ENCODE results near the gene NDRG4.

DNA sequence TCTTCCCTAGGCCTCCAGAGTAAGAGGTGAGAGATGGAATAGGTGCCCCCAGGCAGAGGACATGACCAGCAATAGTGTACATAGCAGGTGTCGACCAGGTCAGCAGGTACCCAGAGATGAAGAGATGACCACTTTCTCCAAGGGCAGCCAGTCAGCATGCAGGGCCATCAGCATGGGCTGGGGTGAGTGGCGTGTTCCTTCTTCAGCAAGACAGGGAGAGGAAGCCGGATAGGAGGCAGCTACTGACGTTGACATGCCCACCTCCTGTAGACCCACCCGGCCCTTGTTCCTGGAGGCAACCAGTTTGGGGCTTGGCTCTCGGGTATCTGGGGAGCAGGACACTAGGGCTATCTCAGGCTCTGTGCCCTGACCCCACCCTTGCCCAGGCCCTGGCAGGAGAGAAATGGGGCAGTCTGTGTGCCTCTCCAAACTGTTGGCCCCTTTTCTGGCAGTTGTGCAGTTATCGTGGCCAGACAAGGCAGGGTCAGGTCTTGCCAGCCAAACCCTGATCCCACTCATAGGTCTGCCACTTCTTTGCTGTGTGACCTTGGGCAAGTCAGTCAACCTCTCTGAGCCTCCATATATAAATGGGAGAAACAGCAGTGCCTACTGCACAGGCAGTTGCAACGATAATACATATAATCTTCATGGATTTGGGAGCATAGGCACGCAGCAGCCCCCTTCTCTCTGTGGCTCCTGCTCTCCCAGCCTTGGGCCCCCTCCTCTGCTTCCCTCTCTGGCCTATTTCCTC lies 1.4 kb upstream of the NDRG4 start:
- TF ChIP-seq POLR2AphosphoS5 (IDR thresholded peaks at IDR 0.05; ENCODE audit: low read depth) (no peak), EZH2 (IDR thresholded peaks at IDR 0.05; ENCODE audit: low read depth, unreplicated experiment) (no peak), NANOG (IDR thresholded peaks at IDR 0.05; ENCODE audit: borderline replicate concordance) (no peak), EZH2phosphoT487 (IDR thresholded peaks at IDR 0.05; ENCODE audit: unreplicated experiment) (no peak), CREB1 (CRISPR knock-in tag; IDR thresholded peaks at IDR 0.05; ENCODE audit: low read depth) (no peak), STAT1 (IDR thresholded peaks at IDR 0.05; ENCODE audit: unreplicated experiment) (no peak), ZNF331 (CRISPR knock-in tag; IDR thresholded peaks at IDR 0.05; ENCODE audit: low read depth) (no peak), ZNF114 (CRISPR knock-in tag; IDR thresholded peaks at IDR 0.05) (no peak), JUNB (IDR thresholded peaks at IDR 0.05; ENCODE audit: unreplicated experiment) (no peak)
- TF ChIP-seq, protein P1, sequence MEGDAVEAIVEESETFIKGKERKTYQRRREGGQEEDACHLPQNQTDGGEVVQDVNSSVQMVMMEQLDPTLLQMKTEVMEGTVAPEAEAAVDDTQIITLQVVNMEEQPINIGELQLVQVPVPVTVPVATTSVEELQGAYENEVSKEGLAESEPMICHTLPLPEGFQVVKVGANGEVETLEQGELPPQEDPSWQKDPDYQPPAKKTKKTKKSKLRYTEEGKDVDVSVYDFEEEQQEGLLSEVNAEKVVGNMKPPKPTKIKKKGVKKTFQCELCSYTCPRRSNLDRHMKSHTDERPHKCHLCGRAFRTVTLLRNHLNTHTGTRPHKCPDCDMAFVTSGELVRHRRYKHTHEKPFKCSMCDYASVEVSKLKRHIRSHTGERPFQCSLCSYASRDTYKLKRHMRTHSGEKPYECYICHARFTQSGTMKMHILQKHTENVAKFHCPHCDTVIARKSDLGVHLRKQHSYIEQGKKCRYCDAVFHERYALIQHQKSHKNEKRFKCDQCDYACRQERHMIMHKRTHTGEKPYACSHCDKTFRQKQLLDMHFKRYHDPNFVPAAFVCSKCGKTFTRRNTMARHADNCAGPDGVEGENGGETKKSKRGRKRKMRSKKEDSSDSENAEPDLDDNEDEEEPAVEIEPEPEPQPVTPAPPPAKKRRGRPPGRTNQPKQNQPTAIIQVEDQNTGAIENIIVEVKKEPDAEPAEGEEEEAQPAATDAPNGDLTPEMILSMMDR (conservative IDR thresholded peaks at IDR 0.05; ENCODE audit: low read depth in 2 of 2): no peak
- TF ChIP-seq, protein P2, sequence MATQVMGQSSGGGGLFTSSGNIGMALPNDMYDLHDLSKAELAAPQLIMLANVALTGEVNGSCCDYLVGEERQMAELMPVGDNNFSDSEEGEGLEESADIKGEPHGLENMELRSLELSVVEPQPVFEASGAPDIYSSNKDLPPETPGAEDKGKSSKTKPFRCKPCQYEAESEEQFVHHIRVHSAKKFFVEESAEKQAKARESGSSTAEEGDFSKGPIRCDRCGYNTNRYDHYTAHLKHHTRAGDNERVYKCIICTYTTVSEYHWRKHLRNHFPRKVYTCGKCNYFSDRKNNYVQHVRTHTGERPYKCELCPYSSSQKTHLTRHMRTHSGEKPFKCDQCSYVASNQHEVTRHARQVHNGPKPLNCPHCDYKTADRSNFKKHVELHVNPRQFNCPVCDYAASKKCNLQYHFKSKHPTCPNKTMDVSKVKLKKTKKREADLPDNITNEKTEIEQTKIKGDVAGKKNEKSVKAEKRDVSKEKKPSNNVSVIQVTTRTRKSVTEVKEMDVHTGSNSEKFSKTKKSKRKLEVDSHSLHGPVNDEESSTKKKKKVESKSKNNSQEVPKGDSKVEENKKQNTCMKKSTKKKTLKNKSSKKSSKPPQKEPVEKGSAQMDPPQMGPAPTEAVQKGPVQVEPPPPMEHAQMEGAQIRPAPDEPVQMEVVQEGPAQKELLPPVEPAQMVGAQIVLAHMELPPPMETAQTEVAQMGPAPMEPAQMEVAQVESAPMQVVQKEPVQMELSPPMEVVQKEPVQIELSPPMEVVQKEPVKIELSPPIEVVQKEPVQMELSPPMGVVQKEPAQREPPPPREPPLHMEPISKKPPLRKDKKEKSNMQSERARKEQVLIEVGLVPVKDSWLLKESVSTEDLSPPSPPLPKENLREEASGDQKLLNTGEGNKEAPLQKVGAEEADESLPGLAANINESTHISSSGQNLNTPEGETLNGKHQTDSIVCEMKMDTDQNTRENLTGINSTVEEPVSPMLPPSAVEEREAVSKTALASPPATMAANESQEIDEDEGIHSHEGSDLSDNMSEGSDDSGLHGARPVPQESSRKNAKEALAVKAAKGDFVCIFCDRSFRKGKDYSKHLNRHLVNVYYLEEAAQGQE (IDR thresholded peaks at IDR 0.05; ENCODE audit: unreplicated experiment): no peak
- TF ChIP-seq, protein P3, sequence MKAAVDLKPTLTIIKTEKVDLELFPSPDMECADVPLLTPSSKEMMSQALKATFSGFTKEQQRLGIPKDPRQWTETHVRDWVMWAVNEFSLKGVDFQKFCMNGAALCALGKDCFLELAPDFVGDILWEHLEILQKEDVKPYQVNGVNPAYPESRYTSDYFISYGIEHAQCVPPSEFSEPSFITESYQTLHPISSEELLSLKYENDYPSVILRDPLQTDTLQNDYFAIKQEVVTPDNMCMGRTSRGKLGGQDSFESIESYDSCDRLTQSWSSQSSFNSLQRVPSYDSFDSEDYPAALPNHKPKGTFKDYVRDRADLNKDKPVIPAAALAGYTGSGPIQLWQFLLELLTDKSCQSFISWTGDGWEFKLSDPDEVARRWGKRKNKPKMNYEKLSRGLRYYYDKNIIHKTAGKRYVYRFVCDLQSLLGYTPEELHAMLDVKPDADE (IDR thresholded peaks at IDR 0.05): no peak
